Transverse colon (tissue), 4 donors: ENCODE data around the gene ADAMTS16.

Experiments used
- POLR2A ChIP-seq: fragments of 450-650 bp; IDR thresholded peaks from one replicate; pipeline ENCODE4 v1.6.1; 2016; ENCODE audit warnings: antibody characterized with exemption, mild to moderate bottlenecking, moderate library complexity
- POLR2AphosphoS5 ChIP-seq, 3 donors: sonication (generic); formaldehyde crosslinking; IDR thresholded peaks; one replicate each; pipeline ENCODE4 v1.6.1; 2016; ENCODE audit warnings: antibody characterized with exemption in 3 of 3
- TF ChIP-seq, protein P1 (sequence below), 5 experiments: fragments of 200-600 bp in 3 of 5; fragments of 450-650 bp in 2 of 5; sonication (generic) in 3 of 5; IDR thresholded peaks; 1 replicate in 2 of 5; 2 replicates in 3 of 5; pipeline ENCODE4 v1.5.1; 2016 to 2017; ENCODE audit warnings: antibody characterized with exemption in 5 of 5, inconsistent platforms in 3 of 5, mild to moderate bottlenecking in 2 of 5, moderate library complexity in 1 of 5

- TF ChIP-seq POLR2AphosphoS5 (IDR thresholded peaks at IDR 0.05) (no peak), POLR2A (no peak)
- TF ChIP-seq, protein P1, sequence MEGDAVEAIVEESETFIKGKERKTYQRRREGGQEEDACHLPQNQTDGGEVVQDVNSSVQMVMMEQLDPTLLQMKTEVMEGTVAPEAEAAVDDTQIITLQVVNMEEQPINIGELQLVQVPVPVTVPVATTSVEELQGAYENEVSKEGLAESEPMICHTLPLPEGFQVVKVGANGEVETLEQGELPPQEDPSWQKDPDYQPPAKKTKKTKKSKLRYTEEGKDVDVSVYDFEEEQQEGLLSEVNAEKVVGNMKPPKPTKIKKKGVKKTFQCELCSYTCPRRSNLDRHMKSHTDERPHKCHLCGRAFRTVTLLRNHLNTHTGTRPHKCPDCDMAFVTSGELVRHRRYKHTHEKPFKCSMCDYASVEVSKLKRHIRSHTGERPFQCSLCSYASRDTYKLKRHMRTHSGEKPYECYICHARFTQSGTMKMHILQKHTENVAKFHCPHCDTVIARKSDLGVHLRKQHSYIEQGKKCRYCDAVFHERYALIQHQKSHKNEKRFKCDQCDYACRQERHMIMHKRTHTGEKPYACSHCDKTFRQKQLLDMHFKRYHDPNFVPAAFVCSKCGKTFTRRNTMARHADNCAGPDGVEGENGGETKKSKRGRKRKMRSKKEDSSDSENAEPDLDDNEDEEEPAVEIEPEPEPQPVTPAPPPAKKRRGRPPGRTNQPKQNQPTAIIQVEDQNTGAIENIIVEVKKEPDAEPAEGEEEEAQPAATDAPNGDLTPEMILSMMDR (IDR thresholded peaks at IDR 0.05), result no peak
These were observed 4.3 kb downstream of the ADAMTS16 start for GRCh38 chr5:5144441-5144840.
